NB4 (cell line): ENCODE data around the gene MATN1.
A peak's percentile ranks its signal among the peaks of the same experiment; 100 is the strongest.

Experiments used
- DNase-seq: peaks from one replicate; pipeline ENCODE4 v3.0.0; 2010; ENCODE audit warnings: low read depth
- H3K4me3 ChIP-seq: one replicate; pipeline ENCODE4 v1.5.1; 2011; ENCODE audit warnings: mild to moderate bottlenecking, low read depth, low read length, moderate library complexity
- MYC ChIP-seq: IDR thresholded peaks from 2 replicates; pipeline ENCODE4 v1.6.1; 2011; ENCODE audit warnings: low read depth, low read length
- POLR2A ChIP-seq: IDR thresholded peaks from 2 replicates; pipeline ENCODE4 v1.6.1; 2011; ENCODE audit warnings: mild to moderate bottlenecking; ENCODE audit not compliant: insufficient read length; ENCODE audit errors: extremely low read depth
- TF ChIP-seq, protein P1 (sequence below): IDR thresholded peaks from 2 replicates; pipeline ENCODE4 v1.6.1; 2011; ENCODE audit warnings: low read depth, low read length
- TF ChIP-seq, protein P2 (sequence below): IDR thresholded peaks from one replicate; pipeline ENCODE4 v1.5.1; 2012; ENCODE audit warnings: low read depth, low read length

The MATN1 gene

DNA sequence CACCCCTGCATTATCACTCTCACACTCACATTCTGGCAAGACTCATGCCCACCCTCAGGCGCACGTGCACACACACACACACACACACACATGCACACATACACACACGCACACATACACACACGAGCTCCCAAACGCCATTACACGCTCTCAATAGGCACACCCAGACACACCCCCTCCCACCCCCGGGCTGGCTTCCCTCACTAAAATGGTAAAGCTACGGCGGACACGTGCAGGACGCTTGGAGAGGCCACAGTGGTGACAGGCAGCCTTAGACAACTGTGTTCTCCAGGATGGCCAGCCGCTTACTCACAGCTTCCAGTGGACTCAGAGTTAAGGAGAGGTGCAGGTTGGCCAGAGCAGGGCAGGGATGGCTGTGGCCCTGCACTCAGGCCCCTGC is 10.1 kb downstream of the MATN1 start:
- no peak overlapping the region for H3K4me3 ChIP-seq
- TF ChIP-seq, protein P1, sequence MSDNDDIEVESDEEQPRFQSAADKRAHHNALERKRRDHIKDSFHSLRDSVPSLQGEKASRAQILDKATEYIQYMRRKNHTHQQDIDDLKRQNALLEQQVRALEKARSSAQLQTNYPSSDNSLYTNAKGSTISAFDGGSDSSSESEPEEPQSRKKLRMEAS: no peak
- TF ChIP-seq POLR2A (no peak), MYC (no peak)
- DNase-seq: no peak

DNA sequence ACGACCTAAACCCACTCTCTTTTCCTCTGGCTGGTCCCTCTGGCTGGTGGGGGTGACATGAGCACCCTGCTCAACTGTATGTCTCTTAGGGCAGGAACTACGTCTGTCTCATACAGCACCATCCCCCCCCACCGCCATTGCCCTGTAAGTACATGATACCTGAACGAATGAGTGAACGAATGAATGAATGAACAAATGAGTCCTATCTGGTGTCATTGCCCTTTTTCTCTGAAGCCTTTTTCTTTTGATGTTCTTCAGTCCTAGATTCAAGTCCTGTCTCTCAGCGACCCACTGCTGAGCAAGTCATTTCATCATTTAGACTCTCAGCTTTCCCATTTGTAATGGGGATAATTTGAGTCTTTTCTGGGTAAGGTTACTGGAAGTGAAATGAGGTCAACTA is 10.8 kb downstream of the MATN1 start:
- no peak for DNase-seq
- TF ChIP-seq, protein P2, sequence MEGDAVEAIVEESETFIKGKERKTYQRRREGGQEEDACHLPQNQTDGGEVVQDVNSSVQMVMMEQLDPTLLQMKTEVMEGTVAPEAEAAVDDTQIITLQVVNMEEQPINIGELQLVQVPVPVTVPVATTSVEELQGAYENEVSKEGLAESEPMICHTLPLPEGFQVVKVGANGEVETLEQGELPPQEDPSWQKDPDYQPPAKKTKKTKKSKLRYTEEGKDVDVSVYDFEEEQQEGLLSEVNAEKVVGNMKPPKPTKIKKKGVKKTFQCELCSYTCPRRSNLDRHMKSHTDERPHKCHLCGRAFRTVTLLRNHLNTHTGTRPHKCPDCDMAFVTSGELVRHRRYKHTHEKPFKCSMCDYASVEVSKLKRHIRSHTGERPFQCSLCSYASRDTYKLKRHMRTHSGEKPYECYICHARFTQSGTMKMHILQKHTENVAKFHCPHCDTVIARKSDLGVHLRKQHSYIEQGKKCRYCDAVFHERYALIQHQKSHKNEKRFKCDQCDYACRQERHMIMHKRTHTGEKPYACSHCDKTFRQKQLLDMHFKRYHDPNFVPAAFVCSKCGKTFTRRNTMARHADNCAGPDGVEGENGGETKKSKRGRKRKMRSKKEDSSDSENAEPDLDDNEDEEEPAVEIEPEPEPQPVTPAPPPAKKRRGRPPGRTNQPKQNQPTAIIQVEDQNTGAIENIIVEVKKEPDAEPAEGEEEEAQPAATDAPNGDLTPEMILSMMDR: no peak
- H3K4me3 ChIP-seq: no peak overlapping the region

DNA sequence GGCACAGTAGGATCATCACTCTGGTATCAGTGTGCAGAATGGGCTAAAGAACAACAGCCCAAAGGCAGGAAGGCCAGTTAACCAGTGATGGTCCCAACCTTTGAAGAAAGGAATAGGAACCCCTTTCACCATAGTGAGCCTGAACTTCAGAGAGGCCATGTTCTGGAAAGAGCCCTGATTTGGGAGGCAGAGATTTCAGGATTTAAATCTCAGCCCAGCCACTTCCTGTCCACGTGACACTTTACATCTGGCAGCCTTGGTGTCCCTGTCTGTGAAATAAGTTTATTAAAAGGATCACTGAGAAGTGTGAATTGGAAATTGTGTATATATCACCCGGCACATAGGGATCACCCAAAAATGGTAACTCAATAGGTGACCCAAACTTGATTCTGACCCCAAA is 13.0 kb downstream of the MATN1 start:
- H3K4me3 ChIP-seq: no peak overlapping the region
- TF ChIP-seq, protein P2: no peak
- TF ChIP-seq, protein P1: no peak
- TF ChIP-seq POLR2A (no peak), MYC (no peak)
- DNase-seq: no peak

DNA sequence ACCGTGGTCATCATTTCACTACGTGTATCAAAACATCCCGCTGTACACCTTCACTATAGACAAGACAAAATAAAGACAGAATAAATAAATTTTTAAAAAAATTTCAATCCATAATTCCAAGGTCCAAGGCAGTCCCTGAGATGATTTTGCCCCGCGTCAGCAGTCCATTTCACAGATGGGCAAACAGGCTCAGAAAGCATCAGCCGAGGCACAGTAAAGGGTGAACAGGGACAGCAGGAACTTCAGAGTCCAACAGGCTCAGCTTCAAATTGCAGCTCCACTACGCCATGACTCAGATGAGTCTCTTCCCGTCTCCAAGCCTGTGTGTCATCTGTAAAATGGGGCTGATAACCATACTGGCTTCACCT is 15.0 kb downstream of the MATN1 start:
- no peak for TF ChIP-seq MYC
- TF ChIP-seq POLR2A: no peak
- TF ChIP-seq, protein P1: no peak
- TF ChIP-seq, protein P2: no peak
- DNase-seq: no peak
- H3K4me3 ChIP-seq: no peak overlapping the region

DNA sequence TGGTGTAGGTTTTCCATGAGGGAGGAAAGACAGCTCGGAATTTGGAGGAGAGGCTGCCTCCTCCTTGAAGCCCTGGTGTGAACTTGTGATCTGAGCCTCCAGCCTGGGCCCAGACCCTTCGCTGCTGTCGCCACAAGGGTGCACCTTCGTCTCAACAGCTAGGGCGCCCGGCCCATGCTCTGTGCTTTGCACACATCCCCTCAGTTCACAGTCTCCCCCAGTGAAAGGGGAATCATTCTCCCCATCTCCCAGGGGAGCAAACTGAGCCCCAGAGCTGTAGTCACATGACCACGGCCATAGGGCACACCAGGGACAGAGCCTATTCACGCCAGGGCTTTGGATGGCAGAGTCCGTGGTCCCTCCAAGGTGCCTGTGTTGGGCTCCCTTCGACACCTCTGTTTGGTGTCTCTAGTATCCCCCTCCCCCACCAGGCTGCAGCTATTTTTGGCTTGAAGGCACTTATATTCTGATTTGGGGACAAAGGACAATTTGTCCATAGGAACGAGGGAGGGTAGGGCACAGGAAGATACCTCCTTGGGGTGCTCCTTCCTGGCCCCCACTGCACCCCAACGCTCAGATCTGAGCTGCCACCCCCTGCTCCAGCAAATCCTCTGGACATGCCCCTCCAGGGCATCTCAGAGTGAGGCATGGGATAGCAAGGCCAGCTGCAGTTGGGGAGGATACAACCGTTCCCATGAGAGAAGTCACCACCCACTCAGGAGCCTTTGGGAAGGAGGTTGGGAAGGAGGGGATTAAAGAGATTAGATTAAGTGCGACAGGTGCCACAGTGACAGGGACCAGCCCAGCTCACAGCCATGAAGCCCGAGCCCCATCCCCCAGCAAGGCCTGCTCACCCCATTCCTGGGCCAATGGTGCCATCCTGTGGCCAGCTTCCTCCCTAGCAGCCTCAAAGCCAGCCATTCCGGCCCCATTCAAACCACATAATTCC is 15.7 kb downstream of the MATN1 start:
- TF ChIP-seq, protein P2: peak; percentile 78
- TF ChIP-seq MYC: peak; percentile 62; the same call in 1 of the 2 replicates
- TF ChIP-seq, protein P1: peak; percentile 43; the same call in 1 of the 2 replicates
- TF ChIP-seq POLR2A: no peak
- no peak overlapping the region for H3K4me3 ChIP-seq
- DNase-seq: peak; percentile 71

DNA sequence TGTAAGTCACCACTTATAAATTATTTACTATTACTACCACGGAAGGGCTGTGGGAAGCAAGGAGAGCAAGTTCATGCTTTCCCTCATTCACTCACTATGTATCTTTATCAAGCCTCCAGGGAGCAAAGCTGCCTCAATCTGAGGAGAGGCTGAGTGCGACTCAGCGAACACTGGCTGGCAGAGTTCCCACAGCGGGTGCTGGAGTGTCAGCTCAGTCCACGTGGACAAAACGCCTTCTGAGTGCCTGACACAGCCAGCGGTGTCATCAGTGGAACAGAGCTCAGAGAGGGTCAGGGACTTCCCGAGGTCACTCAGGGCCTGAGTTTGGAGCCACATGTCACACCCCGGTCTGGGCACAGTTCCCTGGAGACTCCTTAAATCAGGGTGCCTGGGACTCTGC is 16.9 kb downstream of the MATN1 start:
- TF ChIP-seq, protein P2: no peak
- TF ChIP-seq POLR2A: no peak
- no peak for DNase-seq
- H3K4me3 ChIP-seq: no peak overlapping the region
